ENCODE data around the gene COL5A1.

The COL5A1 gene

GRCh38 chr9:134782921-134783698 lies 141.5 kb downstream of the COL5A1 start:
- Histone ChIP-seq H3K27me3 (peaks cover 31% of the 10 kb centered on the region), H3K4me3 (ENCODE audit: low read depth in 1 of 2, low read length in 1 of 2) (no peak overlapping the region), H3K9me3 (no peaks in the 10 kb centered on the region), H3K36me3 (no peaks in the 10 kb centered on the region), H3K4me1 (ENCODE audit: control insufficient read depth in 1 of 2, insufficient read depth in 1 of 2, low read depth in 1 of 2, low read length in 1 of 2) (no peaks in the 10 kb centered on the region), H3K27ac (no peak overlapping the region)
- no peak for TF ChIP-seq CTCF (IDR thresholded peaks at IDR 0.05)

GRCh38 chr9:134783699-134784039 lies 142.1 kb downstream of the COL5A1 start:
- no peaks in the 10 kb centered on the region for H3K9me3 ChIP-seq
- no peaks in the 10 kb centered on the region for H3K36me3 ChIP-seq
- TF ChIP-seq CTCF (IDR thresholded peaks at IDR 0.05): no peak
- peaks cover 31% of the 10 kb centered on the region for H3K27me3 ChIP-seq
- no peak overlapping the region for H3K4me3 ChIP-seq (ENCODE audit: low read depth in 1 of 2, low read length in 1 of 2)
- H3K27ac ChIP-seq: no peak overlapping the region
- no peaks in the 10 kb centered on the region for H3K4me1 ChIP-seq (ENCODE audit: control insufficient read depth in 1 of 2, insufficient read depth in 1 of 2, low read depth in 1 of 2, low read length in 1 of 2)

- Histone ChIP-seq H3K9me3 (no peaks in the 10 kb centered on the region), H3K36me3 (no peaks in the 10 kb centered on the region), H3K4me3 (ENCODE audit: low read depth in 1 of 2, low read length in 1 of 2) (no peak overlapping the region), H3K27me3 (peaks cover 31% of the 10 kb centered on the region), H3K27ac (no peak overlapping the region), H3K4me1 (ENCODE audit: control insufficient read depth in 1 of 2, insufficient read depth in 1 of 2, low read depth in 1 of 2, low read length in 1 of 2) (no peaks in the 10 kb centered on the region)
- TF ChIP-seq CTCF (IDR thresholded peaks at IDR 0.05): no peak
Measured at GRCh38 chr9:134784577-134785305, 143.1 kb downstream of the COL5A1 start.

- no peaks in the 10 kb centered on the region for H3K36me3 ChIP-seq
Measured at GRCh38 chr9:134785325-134786108, 143.9 kb downstream of the COL5A1 start.

More at GRCh38 chr9:134785325-134786108, 143.9 kb downstream of the COL5A1 start:
- Histone ChIP-seq H3K27me3 (peaks cover 31% of the 10 kb centered on the region), H3K4me1 (ENCODE audit: control insufficient read depth in 1 of 2, insufficient read depth in 1 of 2, low read depth in 1 of 2, low read length in 1 of 2) (no peaks in the 10 kb centered on the region), H3K4me3 (ENCODE audit: low read depth in 1 of 2, low read length in 1 of 2) (no peak overlapping the region), H3K9me3 (no peaks in the 10 kb centered on the region), H3K27ac (no peak overlapping the region)
- no peak for TF ChIP-seq CTCF (IDR thresholded peaks at IDR 0.05)

All from neutrophil (primary cell).